ENCODE results near the gene PPP3CB.

PPP3CB gene

GRCh38 chr10:73495884-73496674, at the start of gene PPP3CB:
Gene PPP3CB, minus strand, starts transcription at chr10:73496024. Its CDS starts 135 bp downstream, at chr10:73495889.
- peak within 1 kb of the TSS; percentile 85 for H3K27ac ChIP-seq (ENCODE audit: low read depth, low read length)
- H3K4me2 ChIP-seq (ENCODE audit: low read depth, low read length, poor library complexity, severe bottlenecking), result peak within 1 kb of the TSS; percentile 96
- no peaks in the 10 kb centered on the region for H3K36me3 ChIP-seq (ENCODE audit: low read length)
- H3K79me2 ChIP-seq (ENCODE audit: insufficient read depth, low read length), result peaks cover 42% of the 10 kb centered on the region
- TF ChIP-seq CTCF (IDR thresholded peaks at IDR 0.05; ENCODE audit: insufficient read depth, low read length, poor library complexity, severe bottlenecking), result no peak
- no peak for TF ChIP-seq EZH2phosphoT487 (conservative IDR thresholded peaks at IDR 0.05; ENCODE audit: low read length)
- peak within 1 kb of the TSS; percentile 84 for H3K9ac ChIP-seq (ENCODE audit: low read length)
- no peaks in the 10 kb centered on the region for H3K27me3 ChIP-seq (ENCODE audit: low read length)
- no peaks in the 10 kb centered on the region for H3K9me2 ChIP-seq (replicated peaks; ENCODE audit: insufficient read depth, low read length)
- peak within 1 kb of the TSS; percentile 83 for H3K4me3 ChIP-seq (ENCODE audit: insufficient read depth, low read length, poor library complexity, severe bottlenecking)
- peaks cover 12% of the 10 kb centered on the region; the same call in 1 of the 2 replicates for H3F3A ChIP-seq (ENCODE audit: insufficient read depth)
- no peaks in the 10 kb centered on the region for H3K9me3 ChIP-seq (ENCODE audit: insufficient read depth, low read length)
- peak within 1 kb of the TSS; percentile 69 for H2AFZ ChIP-seq (ENCODE audit: low read depth, low read length, severe bottlenecking)
- no peaks in the 10 kb centered on the region for H4K20me1 ChIP-seq (ENCODE audit: low read depth, low read length)

DNA sequence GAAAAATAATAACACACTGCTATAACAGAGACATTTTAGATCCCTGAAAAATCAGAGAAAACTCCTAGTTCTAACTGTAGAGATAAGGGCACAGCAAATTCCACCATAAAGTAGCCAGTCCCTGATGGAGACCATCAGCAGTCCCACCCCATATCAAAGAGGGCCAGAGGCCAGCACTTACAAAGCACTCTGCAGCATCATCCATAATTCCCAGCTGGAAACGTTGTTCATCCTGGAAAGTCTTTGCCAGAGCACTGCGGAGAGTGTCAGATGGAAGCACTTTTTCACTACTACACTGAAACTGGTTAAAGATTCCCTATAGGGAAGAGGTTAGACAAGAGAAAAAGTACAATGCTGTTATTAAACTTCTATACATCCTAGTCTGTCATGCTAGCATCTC, 49.5 kb upstream of the PPP3CB start:
- H3K36me3 ChIP-seq (ENCODE audit: low read length), result no peaks in the 10 kb centered on the region
- no peaks in the 10 kb centered on the region for H3F3A ChIP-seq (ENCODE audit: insufficient read depth)
- H3K27ac ChIP-seq (ENCODE audit: low read depth, low read length), result no peak overlapping the region
- no peak overlapping the region for H3K4me2 ChIP-seq (ENCODE audit: low read depth, low read length, poor library complexity, severe bottlenecking)
- no peaks in the 10 kb centered on the region for H4K20me1 ChIP-seq (ENCODE audit: low read depth, low read length)
- TF ChIP-seq EZH2phosphoT487 (conservative IDR thresholded peaks at IDR 0.05; ENCODE audit: low read length) (no peak), CTCF (IDR thresholded peaks at IDR 0.05; ENCODE audit: insufficient read depth, low read length, poor library complexity, severe bottlenecking) (no peak)
- H3K4me3 ChIP-seq (ENCODE audit: insufficient read depth, low read length, poor library complexity, severe bottlenecking), result no peak overlapping the region
- H3K9me3 ChIP-seq (ENCODE audit: insufficient read depth, low read length), result no peaks in the 10 kb centered on the region
- H3K9me2 ChIP-seq (replicated peaks; ENCODE audit: insufficient read depth, low read length), result no peaks in the 10 kb centered on the region
- no peaks in the 10 kb centered on the region for H3K27me3 ChIP-seq (ENCODE audit: low read length)
- H3K9ac ChIP-seq (ENCODE audit: low read length), result no peak overlapping the region
- no peaks in the 10 kb centered on the region for H3K79me2 ChIP-seq (ENCODE audit: insufficient read depth, low read length)
- H2AFZ ChIP-seq (ENCODE audit: low read depth, low read length, severe bottlenecking), result no peak overlapping the region

DNA sequence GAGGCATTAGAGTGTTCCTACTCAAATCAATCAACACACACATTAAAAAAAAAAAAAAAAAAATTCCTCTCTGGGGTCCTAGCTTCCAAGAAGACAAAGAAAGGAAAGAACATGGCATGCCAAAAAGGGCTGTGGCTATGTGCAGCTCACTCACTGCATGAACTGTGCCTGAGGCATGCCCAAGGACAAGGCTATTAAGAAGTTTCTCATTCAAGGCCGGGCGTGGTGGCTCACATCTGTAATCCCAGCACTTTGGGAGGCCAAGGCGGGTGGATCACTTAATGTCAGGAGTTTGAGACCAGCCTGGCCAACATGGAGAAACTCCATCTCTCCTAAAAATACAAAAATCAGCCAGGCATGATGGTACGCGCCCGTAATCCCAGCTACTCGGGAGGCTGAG, 41.9 kb upstream of the PPP3CB start:
- H3K79me2 ChIP-seq (ENCODE audit: insufficient read depth, low read length), result no peaks in the 10 kb centered on the region
- no peak overlapping the region for H3K4me2 ChIP-seq (ENCODE audit: low read depth, low read length, poor library complexity, severe bottlenecking)
- TF ChIP-seq CTCF (IDR thresholded peaks at IDR 0.05; ENCODE audit: insufficient read depth, low read length, poor library complexity, severe bottlenecking), result no peak
- no peak for TF ChIP-seq EZH2phosphoT487 (conservative IDR thresholded peaks at IDR 0.05; ENCODE audit: low read length)
- H3K4me3 ChIP-seq (ENCODE audit: insufficient read depth, low read length, poor library complexity, severe bottlenecking), result no peak overlapping the region
- no peak overlapping the region for H2AFZ ChIP-seq (ENCODE audit: low read depth, low read length, severe bottlenecking)
- H3K9me2 ChIP-seq (replicated peaks; ENCODE audit: insufficient read depth, low read length), result no peaks in the 10 kb centered on the region
- H4K20me1 ChIP-seq (ENCODE audit: low read depth, low read length), result no peaks in the 10 kb centered on the region
- H3K9ac ChIP-seq (ENCODE audit: low read length), result no peak overlapping the region
- no peaks in the 10 kb centered on the region for H3K27me3 ChIP-seq (ENCODE audit: low read length)
- H3K36me3 ChIP-seq (ENCODE audit: low read length), result no peaks in the 10 kb centered on the region
- H3K27ac ChIP-seq (ENCODE audit: low read depth, low read length), result no peak overlapping the region
- no peaks in the 10 kb centered on the region for H3K9me3 ChIP-seq (ENCODE audit: insufficient read depth, low read length)
- H3F3A ChIP-seq (ENCODE audit: insufficient read depth), result no peaks in the 10 kb centered on the region
